Heart left ventricle (tissue), 16 donors: ENCODE data around the gene XAF1. TPM values are rescaled to one million over a fixed set of nuclear protein-coding genes. Genes with fewer than 3 reads are reported as not detected.

Experiments
- ATAC-seq, 4 donors: fragments of 200-7000 bp; cut with Tn5 transposase; one replicate each; pipeline ENCODE4 v1.9.1; 2020 to 2022; ENCODE audit warnings: moderate library complexity in 4 of 4, mild to moderate bottlenecking in 3 of 4, moderate number of reproducible peaks in 1 of 4
- DNase-seq, 5 donors: peaks; one replicate each; pipeline ENCODE4 v3.0.0-alpha.2; 2020
- H3K27ac ChIP-seq, 12 donors: fragments of 200-600 bp; sonication (generic) in 4 of 12; one replicate each; pipeline versions ENCODE4 v1.5.0 to v1.8.0; 2016 to 2022; ENCODE audit warnings: mild to moderate bottlenecking in 2 of 12
- H3K27me3 ChIP-seq, 9 donors: fragments of 200-600 bp; sonication (generic) in 2 of 9; one replicate each; pipeline versions ENCODE4 v1.5.1 to v1.8.0; 2016 to 2022; ENCODE audit warnings: mild to moderate bottlenecking in 3 of 9
- H3K36me3 ChIP-seq, 9 donors: fragments of 200-600 bp; sonication (generic) in 2 of 9; one replicate each; pipeline versions ENCODE4 v1.5.0 to v1.8.0; 2018 to 2022; ENCODE audit warnings: mild to moderate bottlenecking in 2 of 9
- H3K4me1 ChIP-seq, 12 donors: fragments of 200-600 bp; sonication (generic) in 4 of 12; one replicate each; pipeline versions ENCODE4 v1.5.0 to v1.8.0; 2016 to 2022; ENCODE audit warnings: mild to moderate bottlenecking in 3 of 12
- H3K4me3 ChIP-seq, 12 donors: fragments of 200-600 bp; sonication (generic) in 4 of 12; one replicate each; pipeline versions ENCODE4 v1.5.0 to v1.8.0; 2017 to 2022; ENCODE audit warnings: mild to moderate bottlenecking in 9 of 12, moderate library complexity in 4 of 12
- H3K9me3 ChIP-seq, 12 donors: fragments of 200-600 bp; sonication (generic) in 4 of 12; one replicate each; pipeline versions ENCODE4 v1.5.0 to v1.8.0; 2016 to 2022; ENCODE audit warnings: mild to moderate bottlenecking in 1 of 12
- CTCF ChIP-seq, 12 donors: fragments of 200-600 bp; sonication (generic) in 4 of 12; IDR thresholded peaks; one replicate each; pipeline versions ENCODE4 v1.5.0 to v1.8.0; 2018 to 2022; ENCODE audit warnings: antibody characterized with exemption in 12 of 12, mild to moderate bottlenecking in 5 of 12
- POLR2A ChIP-seq, 2 donors: fragments of 450-650 bp; IDR thresholded peaks; one replicate each; pipeline ENCODE4 v1.6.1; 2017; ENCODE audit warnings: antibody characterized with exemption in 2 of 2, mild to moderate bottlenecking in 2 of 2, moderate library complexity in 2 of 2
- WGBS, 4 donors: extraction: QIAGEN DNeasy Blood & Tissue Kit in 2 of 4; methylation state at CpG; one replicate each; pipeline versions ENCODE4 v1.1.5 to v1.1.7; 2013 to 2018; 5-methylcytosine and 5-hydroxymethylcytosine counted together
- intact Hi-C, 10 donors: fragments of 100-400 bp; cut with DNase I; formaldehyde crosslinking; loops; one replicate each; pipeline versions ENCODE4 v1.11.1 to v1.14.2; 2022
- polyA plus RNA-seq, 2 donors: library from polyadenylated mRNA; stranded (reverse); fragments of 200-250 nt; gene quantifications; one replicate each; pipeline ENCODE4 v1.2.3, GENCODE V29; 2013
- total RNA-seq, 9 donors: library from RNA; depleted of rRNA in 2 of 9; stranded (reverse); fragments of >200 nt in 2 of 9; fragmentation: NEBNext Ultra II Directional in 3 of 9; extraction: Animal tissue kit (Norgen Biotek cat#: 25700) in 3 of 9; gene quantifications; one replicate each; pipeline versions ENCODE4 v1.1.0 to v1.2.4, GENCODE V29; 2016 to 2023
- donor health status: ischemic (EF 13 %, LVEDD 7.1; RV severe dilation, severe dysfunction).
- donor health status: healthy with polysubstance abuse.
- donor health status: DM: no; HTN: yes; CAD: no.
- donor health status: DM: no; HTN: no; CAD: no.
- donor health status: ischemic (EF 25% LVEDD 6.9; RV normal size, moderate dysfunction).
- donor health status: ischemic (EF 25% LVEDD 5.7; RV mildly dilated, moderate dysfunction).
- donor health status: healthy.
- donor health status: DM: yes; HTN: yes; CAD: no.
- donor health status: ischemic (EF 35%, LVEDD 5.7; RV mildly dilated, moderate dysfunction).
- donor health status: nonischemic (EF 11% LVEDD 7.7; RV severe dilation, severe dysfunction).
- donor health status: DM: yes; HTN: yes; CAD: no.
- donor health status: PGD.
- donor health status: ischemic (EF 29% LVEDD 5.4; RV normal size, mild dysfunction).
- donor health status: nonischemic (EF 23%, LVEDD 6.1; RV moderate dilation, normal function).

The XAF1 gene
- total and polyA plus RNA-seq, 11 donors: 9.5 to 77.8 (median 24.9) TPM

- H3K27me3 ChIP-seq: peaks cover 8 to 54% (median 29%) of the 10 kb centered on the region in 9 donors
- TF ChIP-seq POLR2A (IDR thresholded peaks at IDR 0.05): no peak
- no peak for TF ChIP-seq CTCF (IDR thresholded peaks at IDR 0.05)
- no peak overlapping the region for H3K27ac ChIP-seq
- DNase-seq (no peak), ATAC-seq (peak in 2 of 4 donors; percentile 22 to 27)
- peaks cover 0 to 21% (median 2%) of the 10 kb centered on the region in 12 donors for H3K9me3 ChIP-seq
- intact Hi-C loops: loop anchor here in 2 of 10 donors (5.0 kb wide), 1 partner anchor 43 kb away; the partner anchor contains the start of gene XAF1 (in 2 of the 2)
- no peaks in the 10 kb centered on the region for H3K36me3 ChIP-seq
- H3K4me1 ChIP-seq: peaks cover 0 to 23% (median 9%) of the 10 kb centered on the region in 12 donors
- 5 to 14% (median 9%) methylated on average over 26 to 29 of the region's 29 CpGs for WGBS, 4 donors
- H3K4me3 ChIP-seq: peak overlapping the region in 11 of 12 donors; percentile 20 to 49 (median 44)
Observed at GRCh38 chr17:6713918-6714271, 42.0 kb upstream of the XAF1 start.

- H3K27me3 ChIP-seq: peaks cover 8 to 52% (median 29%) of the 10 kb centered on the region in 9 donors
- no peak for TF ChIP-seq CTCF (IDR thresholded peaks at IDR 0.05)
- DNase-seq: no peak
- H3K36me3 ChIP-seq: no peaks in the 10 kb centered on the region
- 58 to 70% (median 67%) methylated on average over 7 of the region's 7 CpGs for WGBS, 4 donors
- H3K27ac ChIP-seq: no peak overlapping the region
- H3K4me3 ChIP-seq: no peak overlapping the region
- no peak for ATAC-seq
- peaks cover 0 to 21% (median 2%) of the 10 kb centered on the region in 12 donors for H3K9me3 ChIP-seq
- intact Hi-C loops: loop anchor here in 2 of 10 donors (5.0 kb wide), 1 partner anchor 43 kb away; the partner anchor contains the start of gene XAF1 (in 2 of the 2)
- H3K4me1 ChIP-seq: peaks cover 0 to 23% (median 9%) of the 10 kb centered on the region in 12 donors
Observed at GRCh38 chr17:6714315-6714874, 41.5 kb upstream of the XAF1 start.

- H3K36me3 ChIP-seq: no peaks in the 10 kb centered on the region
- H3K27ac ChIP-seq: no peak overlapping the region
- TF ChIP-seq CTCF (IDR thresholded peaks at IDR 0.05) (no peak), POLR2A (IDR thresholded peaks at IDR 0.05) (no peak)
- H3K4me1 ChIP-seq: peaks cover 0 to 23% (median 9%) of the 10 kb centered on the region in 12 donors
- WGBS, 4 donors: 94 to 97% (median 96%) methylated on average over 2 of the region's 2 CpGs
- H3K27me3 ChIP-seq: peaks cover 8 to 50% (median 27%) of the 10 kb centered on the region in 9 donors
- H3K9me3 ChIP-seq: peaks cover 0 to 21% (median 2%) of the 10 kb centered on the region in 12 donors
- DNase-seq (no peak), ATAC-seq (no peak)
- H3K4me3 ChIP-seq: no peak overlapping the region
- intact Hi-C loops: no loop called here
Observed at GRCh38 chr17:6716736-6717135, 39.1 kb upstream of the XAF1 start.

GRCh38 chr17:6721744-6722143 is 34.1 kb upstream of the XAF1 start:
- intact Hi-C loops: no loop called here
- H3K36me3 ChIP-seq: no peaks in the 10 kb centered on the region
- no peak overlapping the region for H3K4me3 ChIP-seq
- no peak overlapping the region for H3K27ac ChIP-seq
- 76 to 83% (median 80%) methylated on average over 5 of the region's 5 CpGs for WGBS, 4 donors
- H3K4me1 ChIP-seq: no peaks in the 10 kb centered on the region
- TF ChIP-seq CTCF (IDR thresholded peaks at IDR 0.05): no peak
- TF ChIP-seq POLR2A (IDR thresholded peaks at IDR 0.05): no peak
- no peak for DNase-seq
- H3K9me3 ChIP-seq: peaks cover 0 to 1% (median 0%) of the 10 kb centered on the region in 12 donors
- H3K27me3 ChIP-seq: peaks cover 0 to 34% (median 5%) of the 10 kb centered on the region in 9 donors
- no peak for ATAC-seq
